Ammon's horn (tissue), 1 donor: ENCODE measurements around the gene ATPAF1.
A peak's percentile ranks its signal among the peaks of the same experiment; 100 is the strongest.

Source experiments
- DNase-seq: peaks from one replicate; pipeline ENCODE4 v3.0.0-alpha.2; 2016; ENCODE audit warnings: low spot score

Gene ATPAF1

DNA sequence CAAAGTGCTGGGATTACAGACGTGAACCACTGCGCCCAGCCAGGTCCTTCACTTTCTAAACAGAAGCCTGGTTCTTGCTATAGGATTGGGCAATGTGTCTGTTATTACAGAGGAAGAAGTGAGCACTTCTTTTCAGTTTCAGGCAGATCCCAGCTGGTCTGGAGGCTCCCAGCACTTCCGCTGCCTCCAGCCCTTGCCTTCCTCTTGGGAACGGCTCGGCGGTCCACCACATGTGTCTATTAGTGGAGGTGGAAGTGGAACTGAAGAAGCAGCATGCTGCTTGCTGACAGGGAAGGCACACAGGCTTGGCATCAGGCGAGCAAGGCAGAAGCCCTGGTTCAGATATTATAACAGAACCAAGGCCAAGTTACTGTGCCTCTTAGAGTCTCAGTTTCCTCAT lies 81.1 kb downstream of the ATPAF1 start:
- DNase-seq: peak; percentile 79

DNA sequence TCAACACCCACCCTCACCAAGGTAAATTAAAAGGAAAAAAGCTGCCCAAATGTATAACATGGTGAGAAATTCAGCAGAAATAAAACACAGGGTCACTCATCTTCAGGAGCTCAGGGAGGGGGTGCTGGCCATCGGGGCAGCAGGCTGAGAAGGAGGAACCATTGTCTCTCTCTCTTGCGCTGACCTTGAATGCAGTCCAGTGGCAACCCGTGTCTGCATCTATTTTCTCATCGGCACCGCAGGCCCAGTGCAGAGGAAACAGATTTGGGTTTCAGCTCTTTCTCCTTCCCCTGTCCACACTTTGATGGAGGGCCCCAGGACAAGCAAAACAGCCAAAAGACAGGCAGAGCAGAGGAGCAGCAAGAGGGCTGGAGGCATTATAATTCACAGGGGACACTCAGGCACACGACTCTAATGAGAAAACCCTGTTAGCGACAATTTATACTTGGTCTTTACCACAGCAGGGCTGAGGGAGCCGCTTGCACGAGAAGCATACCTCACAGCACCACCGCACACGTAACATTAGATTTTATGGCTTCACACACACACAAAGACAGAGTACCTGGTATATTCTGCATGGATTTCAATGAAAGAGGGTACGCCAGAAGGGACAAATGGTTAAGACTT lies 82.7 kb downstream of the ATPAF1 start:
- DNase-seq: peak; percentile 50

DNA sequence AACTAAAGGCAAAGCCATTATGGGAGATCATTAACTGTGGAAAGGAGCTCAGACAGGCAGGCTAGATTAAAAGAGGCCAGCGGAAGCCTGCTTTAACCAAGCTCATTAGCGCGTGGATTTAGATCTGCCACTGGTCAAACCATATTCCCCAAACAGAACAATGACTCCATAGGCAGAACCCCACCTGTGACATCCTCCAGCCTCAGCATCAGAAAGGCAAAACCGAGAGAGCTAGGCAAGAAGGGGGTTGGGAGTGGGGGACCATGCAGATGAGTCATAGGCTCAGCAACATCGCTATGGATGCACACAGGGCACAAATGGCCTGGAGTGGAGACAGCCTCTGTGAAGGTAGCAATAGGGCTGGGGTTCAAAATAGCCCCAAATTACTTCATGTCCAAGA lies 84.7 kb downstream of the ATPAF1 start:
- no peak for DNase-seq

DNA sequence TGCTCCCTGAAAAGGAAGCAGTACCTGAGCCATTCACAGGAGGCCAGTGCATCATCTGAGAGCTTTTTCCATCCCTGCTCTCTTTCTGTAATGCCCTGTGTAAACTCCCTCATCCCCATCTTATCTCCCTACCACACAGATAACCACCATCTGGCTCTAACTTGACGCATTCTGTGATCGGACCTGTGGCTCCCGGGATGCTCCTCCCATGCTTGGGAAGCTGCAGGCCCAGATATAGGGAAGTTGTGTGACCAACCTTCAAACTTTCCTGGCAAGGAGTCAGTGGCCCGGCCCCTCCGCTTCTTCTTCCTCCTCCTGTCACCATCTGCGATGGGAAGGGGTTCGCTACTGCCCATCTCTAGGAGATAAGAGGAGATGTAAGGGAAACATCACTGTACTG lies 85.2 kb downstream of the ATPAF1 start:
- DNase-seq: no peak
